HG03571 (cell line): ENCODE results near the gene TXLNA.

Source experiments
- ATAC-seq: cut with Tn5 transposase; IDR thresholded peaks from one replicate; pipeline ENCODE4 v1.9.1; 2021; ENCODE audit not compliant: unreplicated experiment

The TXLNA gene

GRCh38 chr1:32208469-32208868, 29.0 kb downstream of the TXLNA start:
- ATAC-seq, result no peak

GRCh38 chr1:32208891-32209328, 29.4 kb downstream of the TXLNA start, which contains the start of gene DCDC2B:
Gene DCDC2B (plus strand): TSS chr1:32209089. CDS start chr1:32209094, 5 bp downstream.
- ATAC-seq, result no peak

- no peak for ATAC-seq
Observed at GRCh38 chr1:32215629-32216480, 36.4 kb downstream of the TXLNA start.

- no peak for ATAC-seq
Observed at GRCh38 chr1:32216566-32216965, 37.1 kb downstream of the TXLNA start.

GRCh38 chr1:32219022-32219421, 39.5 kb downstream of the TXLNA start:
- ATAC-seq, result no peak

- ATAC-seq, result no peak
Observed at GRCh38 chr1:32220746-32221580, 41.5 kb downstream of the TXLNA start.

GRCh38 chr1:32221581-32221979, 42.1 kb downstream of the TXLNA start:
- no peak for ATAC-seq

GRCh38 chr1:32221980-32222755, 42.7 kb downstream of the TXLNA start, which contains the start of the genes EIF3I and TMEM234:
Gene EIF3I (plus strand): TSS chr1:32222407. CDS start chr1:32222442, 35 bp downstream.
Gene TMEM234 (minus strand): TSS chr1:32222353. CDS start chr1:32222322, 31 bp downstream.
- ATAC-seq, result peak; percentile 88

GRCh38 chr1:32223683-32224082, 44.2 kb downstream of the TXLNA start:
- no peak for ATAC-seq

- ATAC-seq, result no peak
Observed at GRCh38 chr1:32224285-32224684, 44.8 kb downstream of the TXLNA start.

GRCh38 chr1:32228771-32229170, 49.3 kb downstream of the TXLNA start:
- ATAC-seq, result no peak

GRCh38 chr1:32231843-32232432, 52.5 kb downstream of the TXLNA start:
- no peak for ATAC-seq

- no peak for ATAC-seq
Observed at GRCh38 chr1:32232558-32233304, 53.3 kb downstream of the TXLNA start.

- no peak for ATAC-seq
Observed at GRCh38 chr1:32234792-32235191, 55.3 kb downstream of the TXLNA start.

- no peak for ATAC-seq
Observed at GRCh38 chr1:32239337-32239736, 59.9 kb downstream of the TXLNA start.

- no peak for ATAC-seq
Observed at GRCh38 chr1:32239790-32240139, 60.3 kb downstream of the TXLNA start.

GRCh38 chr1:32240140-32240951, 60.9 kb downstream of the TXLNA start:
- ATAC-seq, result no peak

GRCh38 chr1:32241001-32241763, 61.7 kb downstream of the TXLNA start:
- ATAC-seq, result no peak
